Smooth muscle cell (in vitro differentiated cells): ENCODE data around the gene TRPC1. TPM values are rescaled to one million over a fixed set of nuclear protein-coding genes. Genes with fewer than 3 reads are reported as not detected.

ENCODE experiments used
- DNase-seq: peaks from one replicate; lab custom pipeline; 2025; ENCODE audit not compliant: unreplicated experiment; lab: John Stamatoyannopoulos, UW
- H2AFZ ChIP-seq: fragments of 200-600 bp; sonication (generic); 2 replicates; pipeline ENCODE4 v1.6.0; 2016; ENCODE audit warnings: antibody characterized with exemption, low read depth, mild to moderate bottlenecking
- H3F3A ChIP-seq: fragments of 200-600 bp; sonication (generic); 2 replicates; pipeline ENCODE4 v1.6.0; 2017; ENCODE audit warnings: antibody characterized with exemption, low read depth
- H3K27ac ChIP-seq: fragments of 200-600 bp; sonication (generic); 2 replicates; pipeline ENCODE4 v1.5.1; 2016; ENCODE audit warnings: low read depth, mild to moderate bottlenecking
- H3K27me3 ChIP-seq: fragments of 200-600 bp; sonication (generic); 2 replicates; pipeline ENCODE4 v1.6.1; 2016; ENCODE audit warnings: low read depth, mild to moderate bottlenecking
- H3K36me3 ChIP-seq: fragments of 200-600 bp; sonication (generic); 2 replicates; pipeline ENCODE4 v1.5.1; 2016; ENCODE audit warnings: low read depth
- H3K4me1 ChIP-seq: fragments of 200-600 bp; sonication (generic); 2 replicates; pipeline ENCODE4 v1.5.1; 2016; ENCODE audit warnings: low read depth
- H3K4me2 ChIP-seq: fragments of 200-600 bp; sonication (generic); 2 replicates; pipeline ENCODE4 v1.6.0; 2016; ENCODE audit warnings: mild to moderate bottlenecking
- H3K4me3 ChIP-seq: fragments of 200-600 bp; sonication (generic); 2 replicates; pipeline ENCODE4 v1.5.1; 2016; ENCODE audit warnings: mild to moderate bottlenecking
- H3K79me2 ChIP-seq: fragments of 200-600 bp; sonication (generic); 2 replicates; pipeline ENCODE4 v1.6.0; 2016; ENCODE audit warnings: low read depth, mild to moderate bottlenecking
- H3K9ac ChIP-seq: fragments of 200-600 bp; sonication (generic); 2 replicates; pipeline ENCODE4 v1.6.0; 2016; ENCODE audit warnings: low read depth
- H3K9me3 ChIP-seq: fragments of 200-600 bp; sonication (generic); replicated peaks from 2 replicates; pipeline ENCODE4 v1.5.1; 2016; ENCODE audit warnings: low read depth
- H4K20me1 ChIP-seq: fragments of 200-600 bp; sonication (generic); 2 replicates; pipeline ENCODE4 v1.6.0; 2016; ENCODE audit warnings: low read depth
- CTCF ChIP-seq: fragments of 200-600 bp; sonication (generic); IDR thresholded peaks from 2 replicates; pipeline ENCODE4 v1.5.1; 2017; ENCODE audit warnings: borderline replicate concordance, mild to moderate bottlenecking, antibody characterized with exemption; ENCODE audit not compliant: insufficient read depth, poor library complexity, severe bottlenecking
- WGBS: methylation state at CpG from one replicate; pipeline ENCODE4 v1.1.7; 2016; ENCODE audit warnings: low lambda C conversion rate; 5-methylcytosine and 5-hydroxymethylcytosine counted together
- polyA plus RNA-seq: library from polyadenylated mRNA; unstranded; fragments of >200 nt; fragmentation: Nextera tagmentation; extraction: Ambion mirVana; gene quantifications from 2 replicates; pipeline ENCODE4 v1.2.1, GENCODE V29; 2016
- total RNA-seq: library from RNA; depleted of rRNA; stranded (reverse); fragments of >200 nt; gene quantifications from 2 replicates; pipeline ENCODE4 v1.2.3, GENCODE V29; 2014

The TRPC1 gene
- total and polyA plus RNA-seq, 2 experiments from 2014 or later: 6.2 to 36.5 TPM

GRCh38 chr3:142777927-142778326 lies 54.1 kb downstream of the TRPC1 start:
- Histone ChIP-seq H3K4me3 (no peak overlapping the region), H3K36me3 (no peaks in the 10 kb centered on the region), H3K4me1 (no peaks in the 10 kb centered on the region), H3K79me2 (no peaks in the 10 kb centered on the region), H3K9ac (no peak overlapping the region), H3K4me2 (no peak overlapping the region), H4K20me1 (no peaks in the 10 kb centered on the region), H2AFZ (no peak overlapping the region), H3F3A (no peaks in the 10 kb centered on the region), H3K9me3 (no peaks in the 10 kb centered on the region), H3K27ac (no peak overlapping the region), H3K27me3 (no peaks in the 10 kb centered on the region)
- no peak for DNase-seq
- no peak for TF ChIP-seq CTCF

- Histone ChIP-seq H3K36me3 (no peaks in the 10 kb centered on the region), H3K9ac (no peak overlapping the region), H3F3A (no peaks in the 10 kb centered on the region), H3K9me3 (no peaks in the 10 kb centered on the region), H4K20me1 (no peaks in the 10 kb centered on the region), H3K4me2 (no peak overlapping the region), H3K79me2 (no peaks in the 10 kb centered on the region), H3K4me3 (no peak overlapping the region), H3K27ac (no peak overlapping the region), H3K4me1 (no peaks in the 10 kb centered on the region), H2AFZ (no peak overlapping the region), H3K27me3 (no peaks in the 10 kb centered on the region)
- 88% methylated on average over 2 of the region's 2 CpGs for WGBS
- no peak for TF ChIP-seq CTCF
- DNase-seq: no peak
These were observed 54.7 kb downstream of the TRPC1 start for GRCh38 chr3:142778541-142778940.

- Histone ChIP-seq H4K20me1 (no peaks in the 10 kb centered on the region), H3K9ac (no peak overlapping the region), H3K79me2 (no peaks in the 10 kb centered on the region), H3K4me3 (no peak overlapping the region), H3K9me3 (no peaks in the 10 kb centered on the region), H3K27ac (no peak overlapping the region), H3F3A (no peaks in the 10 kb centered on the region), H2AFZ (no peak overlapping the region), H3K4me1 (no peaks in the 10 kb centered on the region), H3K4me2 (no peak overlapping the region), H3K27me3 (no peaks in the 10 kb centered on the region), H3K36me3 (peaks cover 6% of the 10 kb centered on the region)
- no peak for DNase-seq
- TF ChIP-seq CTCF: no peak
These were observed 55.8 kb downstream of the TRPC1 start for GRCh38 chr3:142779591-142779990.

GRCh38 chr3:142782616-142783015 lies 58.8 kb downstream of the TRPC1 start:
- H3K27me3 ChIP-seq: no peaks in the 10 kb centered on the region
- H3K9ac ChIP-seq: no peak overlapping the region
- TF ChIP-seq CTCF: no peak
- H3K4me3 ChIP-seq: no peak overlapping the region
- no peaks in the 10 kb centered on the region for H4K20me1 ChIP-seq
- no peaks in the 10 kb centered on the region for H3K9me3 ChIP-seq
- H3K4me2 ChIP-seq: no peak overlapping the region
- no peak overlapping the region for H2AFZ ChIP-seq
- DNase-seq: no peak
- no peaks in the 10 kb centered on the region for H3K4me1 ChIP-seq
- no peaks in the 10 kb centered on the region for H3K79me2 ChIP-seq
- no peaks in the 10 kb centered on the region for H3F3A ChIP-seq
- peaks cover 6% of the 10 kb centered on the region for H3K36me3 ChIP-seq
- WGBS: 97% methylated on average over 2 of the region's 2 CpGs
- no peak overlapping the region for H3K27ac ChIP-seq
